ENCODE data around the gene CDH24. TPM values are rescaled to one million over a fixed set of nuclear protein-coding genes. Genes with fewer than 3 reads are reported as not detected.

The CDH24 gene
- total and polyA plus RNA-seq, 9 of the 15 experiments (the other 6 are each of a cell fraction or from before 2014, with no cell fraction given), result 0.04 to 16.2 (median 4.9) TPM

- no peak for TF ChIP-seq SNAPC5 (CRISPR knock-in tag; IDR thresholded peaks at IDR 0.05)
- no peak for TF ChIP-seq ZNF830 (CRISPR knock-in tag; IDR thresholded peaks at IDR 0.05)
- peak; percentile 64 for TF ChIP-seq EHMT2 (IDR thresholded peaks at IDR 0.05)
- TF ChIP-seq HBP1 (CRISPR knock-in tag; IDR thresholded peaks at IDR 0.05), result peak; percentile 96
- no peak for TF ChIP-seq ZNF436 (CRISPR knock-in tag; IDR thresholded peaks at IDR 0.05)
- no peak for TF ChIP-seq HDAC3 (IDR thresholded peaks at IDR 0.05; ENCODE audit: borderline replicate concordance, partially characterized antibody)
- no peak for TF ChIP-seq HMGXB4 (CRISPR knock-in tag; IDR thresholded peaks at IDR 0.05)
- TF ChIP-seq NFIX (CRISPR knock-in tag; IDR thresholded peaks at IDR 0.05; ENCODE audit: low read depth), result no peak
- TF ChIP-seq FOXO4 (CRISPR knock-in tag; IDR thresholded peaks at IDR 0.05), result no peak
- no peak for TF ChIP-seq DACH1 (IDR thresholded peaks at IDR 0.05; ENCODE audit: partially characterized antibody)
- peak; percentile 78 for TF ChIP-seq ARHGAP35 (IDR thresholded peaks at IDR 0.05; ENCODE audit: partially characterized antibody)
- no peak for TF ChIP-seq ZNF696 (CRISPR knock-in tag; conservative IDR thresholded peaks at IDR 0.05)
- TF ChIP-seq SMARCE1 (IDR thresholded peaks at IDR 0.05), result peak; percentile 30; the same call in 1 of the 2 replicates
- TF ChIP-seq MAFG (tag; conservative IDR thresholded peaks at IDR 0.05), result no peak
- TF ChIP-seq MYC (IDR thresholded peaks at IDR 0.05; ENCODE audit: low read depth, low read length), result peak; percentile 23; the same call in 1 of the 2 replicates
- no peak for TF ChIP-seq MYC (CRISPR knock-in tag; IDR thresholded peaks at IDR 0.05; ENCODE audit: borderline replicate concordance, low read depth)
- TF ChIP-seq NBN (IDR thresholded peaks at IDR 0.05; ENCODE audit: low read depth), result peak; percentile 35; the same call in 1 of the 2 replicates
- no peak for TF ChIP-seq SRSF7 (optimal IDR thresholded peaks at IDR 0.05; ENCODE audit: low read depth, low read length)
- TF ChIP-seq FOXK1 (CRISPR knock-in tag; IDR thresholded peaks at IDR 0.05; ENCODE audit: borderline replicate concordance), result no peak
- no peak for TF ChIP-seq ZNF398 (CRISPR knock-in tag; IDR thresholded peaks at IDR 0.05)
- no peak for TF ChIP-seq ZNF76 (CRISPR knock-in tag; IDR thresholded peaks at IDR 0.05; ENCODE audit: borderline replicate concordance)
- peak; percentile 8; the same call in 1 of the 2 replicates for TF ChIP-seq NFIC (IDR thresholded peaks at IDR 0.05)
- no peak for TF ChIP-seq CCAR2 (IDR thresholded peaks at IDR 0.05; ENCODE audit: low read depth, low read length)
These were observed at the start of gene CDH24 (continued) for GRCh38 chr14:23056956-23057756.
